Neuronal stem cell (in vitro differentiated cells): ENCODE measurements around the gene ZFYVE9.

Source experiments
- DNase-seq: peaks from one replicate; pipeline ENCODE4 v3.0.0-alpha.2; 2013; ENCODE audit warnings: low spot score
- H2AFZ ChIP-seq: one replicate; pipeline ENCODE4 v1.6.1; 2013; ENCODE audit warnings: mild to moderate bottlenecking, low read length, inconsistent platforms
- H2AK5ac ChIP-seq: 2 replicates; pipeline ENCODE4 v1.6.1; 2013; ENCODE audit warnings: low read depth, mild to moderate bottlenecking, inconsistent platforms, low read length, moderate library complexity, mixed read lengths
- H2BK120ac ChIP-seq: 2 replicates; pipeline ENCODE4 v1.6.1; 2013; ENCODE audit warnings: low read depth, mild to moderate bottlenecking, inconsistent platforms, low read length, moderate library complexity, mixed read lengths
- H2BK12ac ChIP-seq: one replicate; pipeline ENCODE4 v1.6.1; 2013; ENCODE audit warnings: low read length, inconsistent platforms
- H2BK15ac ChIP-seq: 2 replicates; pipeline ENCODE4 v1.6.1; 2013; ENCODE audit warnings: mild to moderate bottlenecking, low read length, inconsistent platforms, mixed read lengths
- H2BK5ac ChIP-seq: one replicate; pipeline ENCODE4 v1.6.1; 2013; ENCODE audit warnings: inconsistent platforms, mild to moderate bottlenecking, low read length, moderate library complexity
- H3K14ac ChIP-seq: one replicate; pipeline ENCODE4 v1.6.1; 2013; ENCODE audit warnings: low read length, inconsistent platforms
- H3K18ac ChIP-seq: 2 replicates; pipeline ENCODE4 v1.6.1; 2013; ENCODE audit warnings: low read length, inconsistent platforms
- H3K23ac ChIP-seq: 2 replicates; pipeline ENCODE4 v1.6.1; 2013; ENCODE audit warnings: low read depth, mild to moderate bottlenecking, mixed read lengths, low read length, inconsistent platforms; ENCODE audit not compliant: poor library complexity
- H3K27ac ChIP-seq: replicated peaks from 3 replicates; pipeline ENCODE4 v1.5.1; 2013; ENCODE audit warnings: low read length, inconsistent platforms
- H3K27me3 ChIP-seq, 3 experiments: 2 replicates each; pipeline ENCODE4 v1.6.1; 2013; ENCODE audit warnings: low read length in 3 of 3, mild to moderate bottlenecking in 2 of 3, inconsistent platforms in 1 of 3, low read depth in 1 of 3, mixed read lengths in 1 of 3, moderate library complexity in 1 of 3; ENCODE audit not compliant: control insufficient read depth in 3 of 3, insufficient read depth in 3 of 3
- H3K36me3 ChIP-seq, 2 donors: replicated peaks in 1 of 2; 2 replicates each; pipeline ENCODE4 v1.6.1; 2013; ENCODE audit warnings: low read length in 2 of 2; ENCODE audit not compliant: control insufficient read depth in 2 of 2, insufficient read depth in 2 of 2
- H3K4ac ChIP-seq: 2 replicates; pipeline ENCODE4 v1.6.1; 2013; ENCODE audit warnings: inconsistent platforms, mild to moderate bottlenecking, low read length, moderate library complexity
- H3K4me1 ChIP-seq, 2 donors: 1 replicate in 1 of 2; 2 replicates in 1 of 2; pipeline ENCODE4 v1.6.1; 2013; ENCODE audit warnings: low read length in 2 of 2, low read depth in 1 of 2; ENCODE audit not compliant: control insufficient read depth in 2 of 2, insufficient read depth in 1 of 2
- H3K4me2 ChIP-seq: one replicate; pipeline ENCODE4 v1.6.1; 2013; ENCODE audit warnings: mild to moderate bottlenecking, low read length, inconsistent platforms; ENCODE audit not compliant: insufficient read depth, poor library complexity, severe bottlenecking
- H3K4me3 ChIP-seq, 2 donors: 2 replicates each; pipeline ENCODE4 v1.5.1; 2013; ENCODE audit warnings: low read length in 2 of 2, mild to moderate bottlenecking in 2 of 2, inconsistent platforms in 1 of 2, moderate library complexity in 1 of 2
- H3K79me1 ChIP-seq: one replicate; pipeline ENCODE4 v1.6.1; 2013; ENCODE audit warnings: low read depth, mild to moderate bottlenecking, inconsistent platforms, low read length, moderate library complexity
- H3K9ac ChIP-seq: one replicate; pipeline ENCODE4 v1.6.1; 2013; ENCODE audit warnings: mild to moderate bottlenecking, low read depth, low read length, inconsistent platforms; ENCODE audit not compliant: poor library complexity
- H3K9me3 ChIP-seq, 2 donors: replicated peaks in 1 of 2; 2 replicates each; pipeline versions ENCODE3 to v1.6.1; 2013; ENCODE audit warnings: low read length in 2 of 2, mild to moderate bottlenecking in 2 of 2, inconsistent platforms in 1 of 2, low read depth in 1 of 2, mixed read lengths in 1 of 2, moderate library complexity in 1 of 2; ENCODE audit not compliant: control insufficient read depth in 2 of 2, insufficient read depth in 1 of 2
- H4K8ac ChIP-seq: one replicate; pipeline ENCODE4 v1.6.1; 2013; ENCODE audit warnings: low read depth, mild to moderate bottlenecking, inconsistent platforms, low read length, moderate library complexity
- H4K91ac ChIP-seq: one replicate; pipeline ENCODE4 v1.6.1; 2013; ENCODE audit warnings: low read length, low read depth, mild to moderate bottlenecking, inconsistent platforms; ENCODE audit not compliant: poor library complexity
- WGBS, 2 donors: extraction: QIAGEN DNeasy Blood & Tissue Kit; methylation state at CpG; one replicate each; pipeline ENCODE4 v1.1.7; 2013; ENCODE audit warnings: missing lambda C conversion rate in 2 of 2, mixed read lengths in 1 of 2; ENCODE audit not compliant: insufficient read length in 2 of 2, insufficient replicate concordance in 1 of 2; ENCODE audit errors: extremely low coverage in 2 of 2; 5-methylcytosine and 5-hydroxymethylcytosine counted together

Gene ZFYVE9

DNA sequence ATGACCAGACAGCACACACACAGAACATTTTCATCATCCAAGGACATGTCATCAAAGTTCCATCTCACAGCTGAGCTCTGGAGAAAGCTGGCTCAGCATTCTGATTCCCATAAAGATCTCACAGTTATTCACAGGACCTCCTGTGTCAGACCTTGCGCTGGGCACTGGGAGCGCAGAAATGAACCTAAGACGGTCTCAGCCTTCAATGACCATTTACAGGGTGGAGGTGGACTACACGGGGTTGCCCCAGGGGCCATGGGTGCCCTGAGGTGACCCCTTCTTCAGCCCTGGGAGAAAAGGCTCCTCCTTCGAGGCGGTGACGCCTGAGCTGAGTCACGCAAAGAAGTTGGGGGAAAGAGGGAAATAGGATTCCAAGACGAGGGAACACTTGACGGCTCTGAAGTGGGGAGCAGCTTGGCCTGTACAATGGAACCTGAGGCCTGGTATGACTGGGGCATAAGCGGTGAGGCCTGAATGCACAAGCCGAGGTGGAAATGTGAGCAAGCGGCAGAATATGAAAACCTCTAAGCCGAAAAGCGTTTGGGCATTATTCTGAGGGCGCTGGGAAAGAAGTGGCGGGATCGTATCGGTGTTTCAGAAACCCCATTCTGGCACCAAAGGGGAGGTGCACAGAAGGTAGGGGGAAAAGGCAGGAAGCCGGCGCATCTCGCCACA, 223.3 kb downstream of the ZFYVE9 start:
- peaks cover 23 to 46% of the 10 kb centered on the region in 2 donors for H3K36me3 ChIP-seq
- H2BK120ac ChIP-seq = no peak overlapping the region
- H3K18ac ChIP-seq = peak overlapping the region; percentile 98
- H3K79me1 ChIP-seq = peaks cover 10% of the 10 kb centered on the region
- H2AFZ ChIP-seq = peak overlapping the region; percentile 97
- no peak overlapping the region for H2BK15ac ChIP-seq
- peak overlapping the region; percentile 23 for H3K14ac ChIP-seq
- no peak overlapping the region for H3K4ac ChIP-seq
- WGBS, 2 donors = no CpG with 5 or more reads among the region's 22 CpGs
- no peak overlapping the region for H3K27ac ChIP-seq
- DNase-seq = no peak
- no peaks in the 10 kb centered on the region for H3K27me3 ChIP-seq
- H4K8ac ChIP-seq = no peak overlapping the region
- no peaks in the 10 kb centered on the region for H3K9me3 ChIP-seq
- H2BK12ac ChIP-seq = no peak overlapping the region
- peak overlapping the region; percentile 81 for H2AK5ac ChIP-seq
- H3K23ac ChIP-seq = peak overlapping the region; percentile 98
- H3K4me1 ChIP-seq = peaks cover 5 to 8% of the 10 kb centered on the region in 2 donors
- H4K91ac ChIP-seq = no peak overlapping the region
- H3K4me3 ChIP-seq = peak overlapping the region; percentile 75 to 93
- H3K4me2 ChIP-seq = peak overlapping the region; percentile 92
- peak overlapping the region; percentile 99 for H3K9ac ChIP-seq
- H2BK5ac ChIP-seq = peak overlapping the region; percentile 85

GRCh38 chr1:52365746-52366516, 224.0 kb downstream of the ZFYVE9 start, which contains the start of gene CC2D1B:
CC2D1B (minus strand) TSS chr1:52366205; CDS start chr1:52364620, 1,585 bp downstream.
- H4K91ac ChIP-seq = no peak within 1 kb of the TSS
- peak within 1 kb of the TSS; percentile 98 for H3K18ac ChIP-seq
- H3K27ac ChIP-seq = peak within 1 kb of the TSS; percentile 79
- H4K8ac ChIP-seq = no peak within 1 kb of the TSS
- peaks cover 16 to 44% of the 10 kb centered on the region in 2 donors for H3K36me3 ChIP-seq
- H3K79me1 ChIP-seq = peaks cover 10% of the 10 kb centered on the region
- peak within 1 kb of the TSS; percentile 97 for H2AFZ ChIP-seq
- no peak within 1 kb of the TSS for H2BK12ac ChIP-seq
- no peak within 1 kb of the TSS for H2BK120ac ChIP-seq
- H2AK5ac ChIP-seq = peak within 1 kb of the TSS; percentile 81
- peak within 1 kb of the TSS; percentile 43 for H2BK15ac ChIP-seq
- H3K14ac ChIP-seq = peak within 1 kb of the TSS; percentile 94
- peak within 1 kb of the TSS; percentile 99 for H3K9ac ChIP-seq
- DNase-seq = peak; percentile 98
- peak within 1 kb of the TSS; percentile 85 for H2BK5ac ChIP-seq
- H3K4me1 ChIP-seq = peaks cover 5 to 8% of the 10 kb centered on the region in 2 donors
- no peaks in the 10 kb centered on the region for H3K27me3 ChIP-seq
- peak within 1 kb of the TSS; percentile 6 for H3K4ac ChIP-seq
- peak within 1 kb of the TSS; percentile 75 to 93 for H3K4me3 ChIP-seq
- H3K23ac ChIP-seq = peak within 1 kb of the TSS; percentile 98
- WGBS, 2 donors = no CpG with 5 or more reads among the region's 92 CpGs
- no peaks in the 10 kb centered on the region for H3K9me3 ChIP-seq
- peak within 1 kb of the TSS; percentile 92 for H3K4me2 ChIP-seq

GRCh38 chr1:52366517-52366827, 224.6 kb downstream of the ZFYVE9 start:
- Histone ChIP-seq H4K91ac (no peak overlapping the region), H2AFZ (peak overlapping the region; percentile 97), H3K23ac (no peak overlapping the region), H2AK5ac (no peak overlapping the region), H3K27me3 (no peaks in the 10 kb centered on the region), H3K27ac (peak overlapping the region; percentile 79), H2BK12ac (no peak overlapping the region), H2BK5ac (no peak overlapping the region), H3K4me2 (peak overlapping the region; percentile 53), H3K9me3 (no peaks in the 10 kb centered on the region), H3K4ac (no peak overlapping the region), H3K18ac (no peak overlapping the region), H3K4me1 (peaks cover 5 to 8% of the 10 kb centered on the region in 2 donors), H3K4me3 (peak overlapping the region; percentile 75 to 93), H3K79me1 (peaks cover 10% of the 10 kb centered on the region), H2BK15ac (no peak overlapping the region), H3K14ac (no peak overlapping the region), H3K36me3 (peaks cover 11 to 44% of the 10 kb centered on the region in 2 donors), H4K8ac (no peak overlapping the region), H3K9ac (no peak overlapping the region), H2BK120ac (no peak overlapping the region)
- DNase-seq = no peak
- WGBS, 2 donors = no CpG with 5 or more reads among the region's 8 CpGs

DNA sequence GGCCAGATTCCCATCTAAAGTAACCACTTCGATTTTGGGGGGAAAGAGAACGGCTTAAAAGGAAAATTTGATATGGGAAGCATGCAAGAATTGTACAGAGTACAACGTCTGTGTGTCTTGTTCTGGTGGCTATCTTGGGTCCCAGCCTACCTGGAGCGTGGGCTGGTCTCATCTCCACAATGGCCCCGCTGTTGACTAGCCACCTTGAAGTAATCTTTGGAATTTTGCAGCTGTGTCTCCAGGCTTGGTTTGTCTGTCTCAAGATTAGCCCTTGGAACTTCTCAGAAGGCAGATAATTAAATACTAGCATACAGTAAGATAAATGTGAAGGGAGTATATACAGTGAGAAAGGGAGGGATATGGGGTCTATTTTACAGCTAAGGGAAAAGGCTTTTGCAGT, 225.4 kb downstream of the ZFYVE9 start:
- no peak overlapping the region for H2BK5ac ChIP-seq
- H2BK120ac ChIP-seq = no peak overlapping the region
- H4K8ac ChIP-seq = no peak overlapping the region
- H3K23ac ChIP-seq = no peak overlapping the region
- peak overlapping the region; percentile 6 for H2AFZ ChIP-seq
- H3K4me2 ChIP-seq = no peak overlapping the region
- H3K9me3 ChIP-seq = no peaks in the 10 kb centered on the region
- peaks cover 5 to 8% of the 10 kb centered on the region in 2 donors for H3K4me1 ChIP-seq
- H2BK12ac ChIP-seq = no peak overlapping the region
- DNase-seq = no peak
- H3K14ac ChIP-seq = no peak overlapping the region
- no peak overlapping the region for H3K4ac ChIP-seq
- H2BK15ac ChIP-seq = no peak overlapping the region
- H2AK5ac ChIP-seq = no peak overlapping the region
- peaks cover 4 to 41% of the 10 kb centered on the region in 2 donors for H3K36me3 ChIP-seq
- H3K27me3 ChIP-seq = no peaks in the 10 kb centered on the region
- no peak overlapping the region for H3K4me3 ChIP-seq
- no peak overlapping the region for H3K18ac ChIP-seq
- no CpG with 5 or more reads among the region's 5 CpGs for WGBS, 2 donors
- H3K27ac ChIP-seq = no peak overlapping the region
- no peak overlapping the region for H3K9ac ChIP-seq
- peaks cover 10% of the 10 kb centered on the region for H3K79me1 ChIP-seq
- H4K91ac ChIP-seq = no peak overlapping the region
